Measurements from ENCODE around the gene TM4SF4. TPM values are rescaled to one million over a fixed set of nuclear protein-coding genes. Genes with fewer than 3 reads are reported as not detected.
A peak's percentile ranks its signal among the peaks of the same experiment; 100 is the strongest.

Gene TM4SF4
- total RNA-seq, 1 donor from 2014 or later, result not detected

- Mint-ChIP-seq H3K9me3 (ENCODE audit: unreplicated experiment) (no peaks in the 10 kb centered on the region), H3K36me3 (ENCODE audit: low read depth, unreplicated experiment) (no peaks in the 10 kb centered on the region), H3K27me3 (ENCODE audit: low read depth, unreplicated experiment) (no peaks in the 10 kb centered on the region), H3K4me3 (ENCODE audit: unreplicated experiment) (no peak overlapping the region), H3K4me1 (ENCODE audit: low read depth, unreplicated experiment) (peaks cover 3% of the 10 kb centered on the region), H3K27ac (ENCODE audit: unreplicated experiment) (peak overlapping the region; percentile 34)
- H2AFZ ChIP-seq (ENCODE audit: low read depth, low read length), result no peak overlapping the region
- no peak overlapping the region for H3K9ac ChIP-seq (ENCODE audit: low read length)
- H3K27me3 ChIP-seq (ENCODE audit: insufficient read depth, low read length), result no peaks in the 10 kb centered on the region
- H3K36me3 ChIP-seq (ENCODE audit: insufficient read depth, low read length), result no peaks in the 10 kb centered on the region
- no peak overlapping the region for H3K4me3 ChIP-seq (ENCODE audit: insufficient read depth, low read depth, low read length)
- no peaks in the 10 kb centered on the region for H3K9me3 ChIP-seq (ENCODE audit: insufficient read depth, low read depth, low read length)
- DNase-seq (ENCODE audit: low read depth), result no peak
- no peaks in the 10 kb centered on the region for H3K4me1 ChIP-seq (ENCODE audit: insufficient read depth, low read length)
- H3K27ac ChIP-seq (ENCODE audit: low read depth, low read length), result no peak overlapping the region
- no peaks in the 10 kb centered on the region for H4K20me1 ChIP-seq (ENCODE audit: insufficient read depth, low read length)
- no peak for FAIRE-seq
- no peak for TF ChIP-seq CTCF (IDR thresholded peaks at IDR 0.05; ENCODE audit: insufficient read depth, low read depth, low read length)
- no peak for TF ChIP-seq EZH2 (IDR thresholded peaks at IDR 0.05; ENCODE audit: insufficient read depth, low read length)
- no peaks in the 10 kb centered on the region for H3K79me2 ChIP-seq (ENCODE audit: insufficient read depth, low read length)
- H3K4me2 ChIP-seq (ENCODE audit: low read length), result no peak overlapping the region
Observed at GRCh38 chr3:149435996-149436885, 38.3 kb upstream of the TM4SF4 start.

DNA sequence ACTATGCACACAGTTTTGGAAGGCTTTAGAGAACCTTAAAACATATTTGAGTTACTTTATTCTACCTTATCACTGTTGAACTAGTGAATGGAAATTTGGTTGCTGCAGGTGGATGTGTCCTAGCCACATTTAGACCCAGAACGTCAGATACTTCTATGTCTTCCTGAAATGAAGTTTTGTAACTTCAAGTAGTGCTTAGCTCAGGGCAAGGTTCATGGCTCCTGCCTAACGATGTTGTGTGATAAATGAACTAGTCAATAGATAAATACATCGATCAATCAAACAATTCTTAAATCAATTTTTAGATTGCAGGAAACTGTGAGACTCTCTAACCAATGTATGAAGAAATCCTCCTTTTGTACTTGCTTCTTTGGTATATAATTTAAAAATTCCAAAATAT is 37.2 kb upstream of the TM4SF4 start:
- Histone ChIP-seq H3K9me3 (ENCODE audit: insufficient read depth, low read depth, low read length) (no peaks in the 10 kb centered on the region), H3K4me2 (ENCODE audit: low read length) (no peak overlapping the region), H3K36me3 (ENCODE audit: insufficient read depth, low read length) (no peaks in the 10 kb centered on the region), H3K4me3 (ENCODE audit: insufficient read depth, low read depth, low read length) (no peak overlapping the region), H3K27ac (ENCODE audit: low read depth, low read length) (no peak overlapping the region), H3K4me1 (ENCODE audit: insufficient read depth, low read length) (peaks cover 4% of the 10 kb centered on the region), H4K20me1 (ENCODE audit: insufficient read depth, low read length) (no peaks in the 10 kb centered on the region), H3K9ac (ENCODE audit: low read length) (no peak overlapping the region), H2AFZ (ENCODE audit: low read depth, low read length) (no peak overlapping the region), H3K79me2 (ENCODE audit: insufficient read depth, low read length) (no peaks in the 10 kb centered on the region), H3K27me3 (ENCODE audit: insufficient read depth, low read length) (no peaks in the 10 kb centered on the region)
- DNase-seq (ENCODE audit: low read depth) (no peak), FAIRE-seq (no peak)
- no peak for TF ChIP-seq CTCF (IDR thresholded peaks at IDR 0.05; ENCODE audit: insufficient read depth, low read depth, low read length)
- TF ChIP-seq EZH2 (IDR thresholded peaks at IDR 0.05; ENCODE audit: insufficient read depth, low read length), result no peak
- Mint-ChIP-seq H3K9me3 (ENCODE audit: unreplicated experiment) (no peaks in the 10 kb centered on the region), H3K27me3 (ENCODE audit: low read depth, unreplicated experiment) (no peaks in the 10 kb centered on the region), H3K36me3 (ENCODE audit: low read depth, unreplicated experiment) (no peaks in the 10 kb centered on the region), H3K27ac (ENCODE audit: unreplicated experiment) (no peak overlapping the region), H3K4me1 (ENCODE audit: low read depth, unreplicated experiment) (peaks cover 7% of the 10 kb centered on the region), H3K4me3 (ENCODE audit: unreplicated experiment) (no peak overlapping the region)

DNA sequence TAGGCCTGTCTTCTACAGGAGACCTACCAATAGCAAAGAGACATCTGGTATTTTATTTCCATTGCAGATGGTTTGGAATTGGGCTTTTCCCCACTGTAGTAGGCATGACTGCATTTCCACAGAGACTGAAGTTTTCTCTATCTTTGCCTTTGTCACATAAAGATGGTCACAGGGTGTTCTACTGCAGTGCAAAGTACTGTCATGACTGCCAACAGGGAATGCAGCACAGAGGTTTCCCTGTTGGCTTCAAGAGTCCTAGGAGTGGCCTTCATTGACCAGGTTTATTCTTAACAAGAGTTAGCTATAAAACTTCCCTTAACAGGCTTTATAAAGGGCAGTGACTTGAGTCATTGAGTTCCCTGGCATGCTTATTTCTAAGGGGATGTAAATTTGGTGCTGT is 36.8 kb upstream of the TM4SF4 start:
- no peak for DNase-seq (ENCODE audit: low read depth)
- H3K9me3 ChIP-seq (ENCODE audit: insufficient read depth, low read depth, low read length), result no peaks in the 10 kb centered on the region
- Mint-ChIP-seq H3K9me3 (ENCODE audit: unreplicated experiment) (no peaks in the 10 kb centered on the region), H3K4me1 (ENCODE audit: low read depth, unreplicated experiment) (peaks cover 11% of the 10 kb centered on the region), H3K27me3 (ENCODE audit: low read depth, unreplicated experiment) (no peaks in the 10 kb centered on the region), H3K4me3 (ENCODE audit: unreplicated experiment) (no peak overlapping the region), H3K36me3 (ENCODE audit: low read depth, unreplicated experiment) (no peaks in the 10 kb centered on the region), H3K27ac (ENCODE audit: unreplicated experiment) (no peak overlapping the region)
- H3K79me2 ChIP-seq (ENCODE audit: insufficient read depth, low read length), result no peaks in the 10 kb centered on the region
- peaks cover 8% of the 10 kb centered on the region for H3K4me1 ChIP-seq (ENCODE audit: insufficient read depth, low read length)
- TF ChIP-seq CTCF (IDR thresholded peaks at IDR 0.05; ENCODE audit: insufficient read depth, low read depth, low read length), result no peak
- TF ChIP-seq EZH2 (IDR thresholded peaks at IDR 0.05; ENCODE audit: insufficient read depth, low read length), result no peak
- H3K27me3 ChIP-seq (ENCODE audit: insufficient read depth, low read length), result no peaks in the 10 kb centered on the region
- H3K36me3 ChIP-seq (ENCODE audit: insufficient read depth, low read length), result no peaks in the 10 kb centered on the region
- no peak for FAIRE-seq
- H2AFZ ChIP-seq (ENCODE audit: low read depth, low read length), result no peak overlapping the region
- H3K27ac ChIP-seq (ENCODE audit: low read depth, low read length), result no peak overlapping the region
- H3K4me3 ChIP-seq (ENCODE audit: insufficient read depth, low read depth, low read length), result no peak overlapping the region
- H3K9ac ChIP-seq (ENCODE audit: low read length), result no peak overlapping the region
- H3K4me2 ChIP-seq (ENCODE audit: low read length), result no peak overlapping the region
- H4K20me1 ChIP-seq (ENCODE audit: insufficient read depth, low read length), result no peaks in the 10 kb centered on the region

Measured in astrocyte (in vitro differentiated cells and primary cell).